ENCODE data around the gene ARIH2.

DNA sequence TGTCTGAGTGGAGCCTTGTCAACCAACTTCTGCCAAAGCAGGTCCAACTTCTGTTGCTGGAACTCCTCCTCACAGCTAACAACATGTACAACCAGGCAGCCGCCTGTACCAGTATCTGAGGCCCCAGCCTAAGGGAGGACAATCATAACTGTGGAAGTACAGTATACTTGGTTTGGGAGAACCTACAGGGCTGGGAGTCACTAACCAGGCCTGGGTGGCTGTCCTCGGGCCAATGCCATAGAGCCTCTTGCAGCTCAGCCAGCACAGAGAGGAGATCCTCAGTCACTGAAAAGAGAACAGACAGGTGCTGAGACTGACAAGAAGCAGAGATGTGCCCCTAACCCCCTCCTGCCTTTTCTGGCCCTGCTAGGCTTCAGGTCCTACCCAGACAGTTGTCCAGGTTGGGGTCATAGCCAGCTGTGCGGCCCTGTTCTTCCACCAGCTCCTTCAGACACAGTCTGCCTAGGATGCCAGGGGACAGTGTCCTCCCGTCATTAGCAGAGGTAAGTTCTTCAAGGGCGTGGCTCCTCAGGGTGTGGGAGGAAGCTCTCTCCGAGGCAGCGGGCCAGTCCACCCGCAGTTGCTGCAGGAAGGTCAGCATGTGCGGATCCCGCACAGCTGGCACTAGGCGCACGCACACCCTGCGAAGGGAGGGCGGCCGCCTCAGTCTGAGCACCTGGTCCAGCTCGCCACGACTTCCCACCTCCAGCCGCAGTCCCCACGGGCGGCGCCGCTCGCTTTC is 98.8 kb downstream of the ARIH2 start:
- TF ChIP-seq, protein P1, sequence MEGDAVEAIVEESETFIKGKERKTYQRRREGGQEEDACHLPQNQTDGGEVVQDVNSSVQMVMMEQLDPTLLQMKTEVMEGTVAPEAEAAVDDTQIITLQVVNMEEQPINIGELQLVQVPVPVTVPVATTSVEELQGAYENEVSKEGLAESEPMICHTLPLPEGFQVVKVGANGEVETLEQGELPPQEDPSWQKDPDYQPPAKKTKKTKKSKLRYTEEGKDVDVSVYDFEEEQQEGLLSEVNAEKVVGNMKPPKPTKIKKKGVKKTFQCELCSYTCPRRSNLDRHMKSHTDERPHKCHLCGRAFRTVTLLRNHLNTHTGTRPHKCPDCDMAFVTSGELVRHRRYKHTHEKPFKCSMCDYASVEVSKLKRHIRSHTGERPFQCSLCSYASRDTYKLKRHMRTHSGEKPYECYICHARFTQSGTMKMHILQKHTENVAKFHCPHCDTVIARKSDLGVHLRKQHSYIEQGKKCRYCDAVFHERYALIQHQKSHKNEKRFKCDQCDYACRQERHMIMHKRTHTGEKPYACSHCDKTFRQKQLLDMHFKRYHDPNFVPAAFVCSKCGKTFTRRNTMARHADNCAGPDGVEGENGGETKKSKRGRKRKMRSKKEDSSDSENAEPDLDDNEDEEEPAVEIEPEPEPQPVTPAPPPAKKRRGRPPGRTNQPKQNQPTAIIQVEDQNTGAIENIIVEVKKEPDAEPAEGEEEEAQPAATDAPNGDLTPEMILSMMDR (IDR thresholded peaks at IDR 0.05), result no peak
- TF ChIP-seq POLR2A (IDR thresholded peaks at IDR 0.05) (no peak), POLR2AphosphoS5 (IDR thresholded peaks at IDR 0.05) (no peak)
